Liver (tissue), 3 donors: ENCODE data around the gene GASK1B.

Experiments used
- ATF3 ChIP-seq: IDR thresholded peaks from 2 replicates; pipeline ENCODE4 v1.6.1; 2016; ENCODE audit warnings: antibody characterized with exemption
- CTCF ChIP-seq: fragments of 150-350 bp; IDR thresholded peaks from 2 replicates; pipeline ENCODE4 v1.5.1; 2017; ENCODE audit warnings: improper control_type of control experiment, low read depth, low read length; ENCODE audit not compliant: missing input control
- FOXA1 ChIP-seq: IDR thresholded peaks from 2 replicates; pipeline ENCODE4 v1.6.1; 2016; ENCODE audit warnings: antibody characterized with exemption
- GABPA ChIP-seq, 2 donors: IDR thresholded peaks in 1 of 2; conservative IDR thresholded peaks in 1 of 2; 2 replicates each; pipeline ENCODE4 v1.6.1; 2016; ENCODE audit warnings: antibody characterized with exemption in 2 of 2, mild to moderate bottlenecking in 1 of 2, moderate library complexity in 1 of 2
- HNF4G ChIP-seq: IDR thresholded peaks from 2 replicates; pipeline ENCODE4 v1.6.1; 2016; ENCODE audit warnings: antibody characterized with exemption
- JUND ChIP-seq, 2 donors: IDR thresholded peaks; 2 replicates each; pipeline ENCODE4 v1.6.1; 2016; ENCODE audit warnings: antibody characterized with exemption in 2 of 2
- MAX ChIP-seq: IDR thresholded peaks from 2 replicates; pipeline ENCODE4 v1.6.1; 2016; ENCODE audit warnings: antibody characterized with exemption
- RAD21 ChIP-seq, 2 donors: IDR thresholded peaks; 2 replicates each; pipeline ENCODE4 v1.6.1; 2016; ENCODE audit warnings: antibody characterized with exemption in 2 of 2, mild to moderate bottlenecking in 2 of 2
- REST ChIP-seq: IDR thresholded peaks from 2 replicates; pipeline ENCODE4 v1.6.1; 2016; ENCODE audit warnings: antibody characterized with exemption, mild to moderate bottlenecking
- SP1 ChIP-seq: IDR thresholded peaks from 2 replicates; pipeline ENCODE4 v1.6.1; 2018; ENCODE audit warnings: antibody characterized with exemption, mild to moderate bottlenecking
- TAF1 ChIP-seq: conservative IDR thresholded peaks from 2 replicates; pipeline ENCODE4 v1.6.1; 2016; ENCODE audit warnings: antibody characterized with exemption, mild to moderate bottlenecking
- YY1 ChIP-seq: IDR thresholded peaks from 2 replicates; pipeline ENCODE4 v1.6.1; 2016; ENCODE audit warnings: antibody characterized with exemption, mild to moderate bottlenecking
- ZBTB33 ChIP-seq: IDR thresholded peaks from 2 replicates; pipeline ENCODE4 v1.6.1; 2016; ENCODE audit warnings: antibody characterized with exemption
- donor health status: healthy.
- donor health status: healthy.

GRCh38 chr4:158169506-158169905, 3.3 kb downstream of the GASK1B start:
- TF ChIP-seq CTCF (no peak), REST (no peak), MAX (no peak), RAD21 (IDR thresholded peaks at IDR 0.05) (no peak), TAF1 (no peak), GABPA (IDR thresholded peaks at IDR 0.05 in 1 of 2, conservative IDR thresholded peaks at IDR 0.05 in 1 of 2) (no peak), SP1 (no peak), JUND (IDR thresholded peaks at IDR 0.05) (no peak), FOXA1 (no peak), ZBTB33 (no peak), ATF3 (no peak), YY1 (no peak), HNF4G (no peak)
